Panc1 (cell line): ENCODE data around the gene LMTK2.

ENCODE experiments used
- CTCF ChIP-seq: fragments of 450-650 bp; IDR thresholded peaks from 2 replicates; pipeline ENCODE4 v1.5.1; 2017; ENCODE audit warnings: mild to moderate bottlenecking
- REST ChIP-seq, 2 experiments: IDR thresholded peaks; 2 replicates each; pipeline ENCODE4 v1.6.1; 2011 to 2012; ENCODE audit warnings: low read depth in 2 of 2, control low read depth in 1 of 2, low read length in 1 of 2, mild to moderate bottlenecking in 1 of 2, moderate library complexity in 1 of 2; ENCODE audit not compliant: insufficient read depth in 1 of 2

GRCh38 chr7:98230746-98231471, 124.2 kb downstream of the LMTK2 start:
- no peak for TF ChIP-seq CTCF
- no peak for TF ChIP-seq REST (IDR thresholded peaks at IDR 0.05; ENCODE audit: insufficient read depth in 1 of 2, low read depth in 2 of 2, low read length in 1 of 2)
